T47D (cell line): ENCODE data around the gene NDUFS2.

Source experiments
- DNase-seq, 2 experiments: peaks; one replicate each; pipeline versions ENCODE4 v3.0.0 to v3.0.0-alpha.2; 2011 to 2012; ENCODE audit warnings: low read depth in 1 of 2, low spot score in 1 of 2
- JUND ChIP-seq: IDR thresholded peaks from 2 replicates; pipeline ENCODE4 v1.6.1; 2012; ENCODE audit warnings: low read depth
- in situ Hi-C: cut with HindIII; loops from 2 replicates; pipeline ENCODE4 v1.10.0; 2016; ENCODE audit warnings: low sequenced_read_pairs, low pct_unique_long_range_greater_than_20kb

NDUFS2 gene

DNA sequence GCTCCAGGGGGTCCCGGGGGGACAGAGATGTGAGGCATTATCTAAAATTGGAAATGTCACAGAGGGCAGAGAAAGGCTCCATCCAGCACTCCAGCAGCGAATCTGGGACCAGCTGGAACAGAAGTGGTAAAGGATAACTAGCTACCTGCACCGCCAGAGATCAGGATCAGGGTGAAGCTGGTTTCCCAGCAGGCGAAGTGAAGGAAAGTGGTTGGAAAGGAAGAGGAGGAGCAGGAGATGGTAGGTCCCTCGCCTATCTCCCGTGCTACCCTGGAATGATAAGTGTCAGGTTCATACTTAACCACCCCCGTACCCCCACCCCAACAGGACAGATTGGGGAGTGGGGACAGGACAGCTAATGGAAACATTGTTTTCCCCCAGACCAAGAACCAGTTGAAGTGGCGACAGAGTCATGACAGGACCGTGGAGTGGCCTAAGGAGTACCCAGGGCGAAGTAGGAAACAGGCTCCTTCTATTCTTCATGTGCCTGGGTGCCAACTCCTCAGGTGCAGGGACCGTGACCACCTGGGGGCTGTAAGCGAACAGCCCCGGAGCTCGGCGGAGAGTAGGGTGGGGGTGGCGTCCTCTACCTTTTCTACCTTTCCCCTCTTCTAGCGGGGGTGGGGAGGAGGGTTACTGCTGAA is 25.6 kb upstream of the NDUFS2 start:
- TF ChIP-seq JUND = no peak
- in situ Hi-C loops = no loop called here
- DNase-seq = no peak

DNA sequence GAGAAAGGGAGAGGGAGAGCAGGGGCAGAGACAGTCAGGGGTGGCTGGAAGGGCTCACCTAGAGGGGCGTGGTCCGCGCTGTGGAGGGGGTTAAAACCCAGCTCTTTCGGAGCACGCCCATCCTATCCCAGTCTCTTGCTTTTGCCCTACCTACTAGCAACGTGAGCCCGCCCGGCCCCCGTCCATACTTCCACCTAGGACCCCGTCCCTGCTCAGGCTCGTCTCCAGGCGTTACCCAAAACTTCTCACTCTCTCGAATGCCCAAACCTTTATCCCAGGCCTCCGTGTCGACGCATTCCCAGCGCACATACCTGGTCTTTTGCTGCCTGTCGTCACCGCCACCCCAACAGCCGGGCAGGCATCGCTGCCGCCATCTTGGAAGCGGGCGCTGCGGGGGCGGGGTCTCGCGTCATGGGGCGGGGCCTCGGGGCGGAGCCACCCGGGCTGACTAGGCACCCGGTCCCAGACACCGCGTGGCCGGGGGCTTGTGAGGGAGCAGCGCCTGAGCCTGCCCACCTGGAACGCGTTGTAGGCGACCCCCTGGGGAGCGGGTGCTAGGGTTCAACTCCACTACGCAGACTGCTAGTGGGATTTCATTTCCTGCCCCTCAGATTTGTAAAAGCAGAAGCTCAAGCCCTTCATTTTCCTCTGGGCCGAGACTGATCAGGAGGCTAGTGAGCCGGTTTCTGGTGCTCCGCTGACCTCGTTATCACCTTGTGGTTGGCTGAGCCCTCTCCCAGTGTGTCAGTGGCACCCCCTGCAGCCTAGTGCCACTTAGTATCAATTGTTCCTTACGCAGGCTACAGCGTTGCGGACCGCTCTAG is 24.8 kb upstream of the NDUFS2 start, which contains the start of gene B4GALT3:
Gene B4GALT3 (minus strand): TSS at position 396 of the 824 bp plus-strand sequence. CDS start 1,447 bp downstream, outside the sequence.
- in situ Hi-C loops = no loop called here

DNA sequence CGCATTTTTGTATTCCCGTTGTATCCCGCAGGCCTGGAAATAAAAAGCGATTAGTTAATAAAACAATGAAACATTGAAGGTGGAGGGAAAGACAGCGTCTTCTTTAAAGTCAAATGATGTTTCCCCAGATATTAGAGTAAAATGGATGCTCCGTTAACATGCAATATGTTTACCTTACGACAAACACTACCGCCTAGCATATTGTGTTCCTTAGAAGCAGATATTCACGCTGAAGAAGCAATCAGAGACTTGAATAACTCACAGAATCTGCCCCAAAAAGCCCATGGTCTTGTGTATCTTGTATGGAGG is 24.3 kb upstream of the NDUFS2 start:
- DNase-seq = no peak
- in situ Hi-C loops = no loop called here
- no peak for TF ChIP-seq JUND

More for the DNA sequence above, 24.8 kb upstream of the NDUFS2 start, which contains the start of gene B4GALT3:
- no peak for TF ChIP-seq JUND
- peak; percentile 83 to 90 for DNase-seq

DNA sequence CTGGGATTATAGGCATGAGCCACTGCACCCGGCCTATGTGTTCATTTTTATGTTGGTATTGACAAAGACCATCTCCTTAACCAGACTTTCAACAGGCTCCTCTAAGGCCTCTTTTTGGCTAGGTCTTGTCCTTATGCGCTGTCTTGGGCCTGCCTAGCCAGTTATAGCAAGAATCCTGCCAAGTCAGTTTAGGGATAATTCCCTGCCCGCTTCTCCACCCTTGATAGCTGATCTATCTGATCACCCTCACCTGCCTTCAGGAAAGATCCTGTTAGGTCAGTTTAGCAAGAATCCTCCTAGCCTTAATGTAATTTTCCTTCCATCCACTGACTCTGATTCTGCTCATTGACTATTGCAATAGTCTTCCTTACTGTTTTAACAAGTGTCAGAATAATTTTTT is 22.5 kb upstream of the NDUFS2 start:
- no peak for TF ChIP-seq JUND
- in situ Hi-C loops = no loop called here
- DNase-seq = peak in 1 of 2 experiments; percentile 72

DNA sequence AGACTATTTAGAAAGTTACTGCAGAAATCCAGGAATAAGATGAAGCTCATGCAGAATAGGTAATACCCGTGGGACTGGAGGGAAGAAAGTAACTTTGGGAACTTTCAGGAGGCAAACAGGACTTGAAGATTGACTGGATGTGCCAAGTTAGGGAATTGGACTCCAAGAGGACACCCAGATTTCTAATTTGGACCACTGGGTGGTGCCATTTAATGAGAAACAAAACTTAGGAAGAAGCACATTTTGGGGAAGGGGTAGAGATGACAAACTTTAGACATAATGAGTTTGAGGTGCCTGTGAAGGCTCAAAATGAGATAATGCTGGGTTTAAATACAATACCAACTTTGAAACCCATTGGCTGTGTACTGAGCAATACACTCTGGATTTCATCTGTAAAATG is 21.5 kb upstream of the NDUFS2 start:
- peak in 1 of 2 experiments; percentile 56 for DNase-seq
- TF ChIP-seq JUND = no peak
- in situ Hi-C loops = no loop called here

DNA sequence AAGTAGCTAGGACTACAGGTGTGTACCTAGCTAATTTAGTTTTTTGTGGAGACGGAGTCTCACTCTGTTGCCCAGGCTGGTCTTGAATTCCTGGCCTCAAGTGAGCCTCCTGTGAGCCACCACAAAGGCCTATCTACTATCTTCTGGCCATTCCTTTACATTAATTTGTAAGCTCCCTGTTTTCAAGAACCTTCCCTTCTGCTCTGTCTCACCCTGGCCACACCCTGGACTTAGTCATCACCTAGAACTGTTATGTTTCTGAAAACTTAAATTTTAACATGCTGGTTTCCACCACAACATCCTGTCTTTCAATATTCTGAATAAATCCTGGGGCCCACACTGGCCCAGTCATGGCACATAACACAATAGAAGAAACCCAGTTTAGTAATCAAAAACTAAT is 20.0 kb upstream of the NDUFS2 start:
- no peak for TF ChIP-seq JUND
- DNase-seq = no peak
- in situ Hi-C loops = no loop called here

DNA sequence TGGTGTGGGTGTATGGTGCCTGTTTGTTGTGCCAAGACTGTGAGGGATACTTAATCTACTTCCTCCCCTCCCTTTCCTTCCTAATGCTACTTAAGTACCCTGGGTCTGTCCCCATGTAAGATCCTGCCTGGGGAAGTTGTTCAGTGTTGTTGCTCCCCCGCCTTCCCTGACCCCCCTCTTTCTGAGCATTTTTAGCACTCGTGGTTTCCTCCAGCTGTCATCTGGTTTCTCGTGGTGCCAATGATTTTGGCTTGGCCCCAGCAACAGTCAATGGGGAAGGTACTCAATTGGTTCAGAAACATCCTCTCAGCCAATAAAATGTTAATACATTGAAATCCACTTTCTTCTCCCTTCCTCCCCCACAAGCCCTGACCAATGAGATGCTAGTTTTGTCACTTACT is 16.9 kb upstream of the NDUFS2 start:
- no peak for TF ChIP-seq JUND
- in situ Hi-C loops = no loop called here
- peak in 1 of 2 experiments; percentile 63 for DNase-seq

DNA sequence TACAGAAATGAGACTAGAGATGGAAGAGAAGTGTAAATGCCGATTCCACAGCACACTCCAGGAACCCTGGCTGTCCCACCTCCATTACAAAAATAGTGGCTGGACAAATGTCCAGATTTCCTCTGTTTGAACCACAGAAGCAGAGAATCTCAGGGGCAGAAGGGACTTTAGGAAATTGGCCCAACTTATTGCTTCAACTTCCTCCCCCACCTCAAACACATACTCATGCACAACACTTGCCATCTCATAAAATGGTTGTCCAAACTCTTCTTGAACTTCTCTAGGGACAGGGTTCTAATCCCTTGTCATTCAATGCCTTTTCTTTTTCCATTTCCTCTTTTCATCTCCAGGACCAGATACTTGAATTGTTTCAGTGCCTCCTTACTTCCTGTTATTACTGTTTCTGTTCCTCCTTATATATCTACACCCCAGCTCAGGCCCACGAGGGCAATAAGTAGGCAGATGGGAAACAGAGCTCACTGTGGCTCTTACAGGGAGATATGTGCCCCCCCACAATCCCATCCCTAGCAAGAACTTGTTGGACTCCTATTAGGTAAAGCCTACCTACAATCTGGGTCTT is 16.3 kb upstream of the NDUFS2 start:
- DNase-seq = no peak

DNA sequence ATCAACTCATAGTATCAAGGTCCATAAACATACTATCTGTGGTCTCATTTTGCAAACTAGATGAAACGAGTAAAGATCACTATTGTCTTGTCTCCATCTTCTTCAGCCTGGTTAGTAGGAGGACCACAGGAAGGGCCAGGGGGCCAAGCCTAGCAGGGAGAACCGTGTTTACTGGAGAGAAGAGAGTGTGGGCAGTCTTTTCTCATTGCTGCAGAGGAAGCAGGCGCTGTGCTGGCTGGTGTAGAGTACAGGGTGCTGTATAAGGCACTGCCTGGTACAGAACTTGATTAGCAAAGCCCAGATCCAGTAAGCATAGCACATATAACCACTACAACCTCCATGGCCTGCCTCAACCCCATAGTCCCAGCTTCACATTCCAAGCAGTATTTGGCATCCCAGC is 14.9 kb upstream of the NDUFS2 start:
- in situ Hi-C loops = no loop called here
- no peak for TF ChIP-seq JUND
- no peak for DNase-seq

More for the DNA sequence above, 16.3 kb upstream of the NDUFS2 start:
- TF ChIP-seq JUND = no peak
- in situ Hi-C loops = no loop called here

DNA sequence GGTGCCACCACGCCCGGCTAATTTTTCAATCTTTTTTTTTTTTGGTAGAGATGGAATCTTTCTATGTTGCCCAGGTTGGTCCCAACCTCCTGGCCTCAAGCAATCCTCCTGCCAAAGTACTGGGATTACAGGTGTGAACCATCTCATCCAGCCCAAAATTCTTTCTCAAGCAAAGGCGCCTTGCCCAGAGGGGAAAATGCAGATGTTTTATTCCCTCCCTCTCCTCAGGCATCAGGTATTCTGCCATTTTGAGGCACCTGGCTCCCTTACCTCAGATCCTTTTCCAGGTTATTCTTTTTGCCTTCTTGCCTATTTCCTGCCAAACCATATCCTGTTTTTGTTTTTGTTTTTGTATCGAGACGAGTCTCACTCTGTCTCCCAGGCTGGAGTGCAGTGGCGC is 13.8 kb upstream of the NDUFS2 start:
- TF ChIP-seq JUND = no peak
- DNase-seq = no peak
- in situ Hi-C loops = no loop called here

DNA sequence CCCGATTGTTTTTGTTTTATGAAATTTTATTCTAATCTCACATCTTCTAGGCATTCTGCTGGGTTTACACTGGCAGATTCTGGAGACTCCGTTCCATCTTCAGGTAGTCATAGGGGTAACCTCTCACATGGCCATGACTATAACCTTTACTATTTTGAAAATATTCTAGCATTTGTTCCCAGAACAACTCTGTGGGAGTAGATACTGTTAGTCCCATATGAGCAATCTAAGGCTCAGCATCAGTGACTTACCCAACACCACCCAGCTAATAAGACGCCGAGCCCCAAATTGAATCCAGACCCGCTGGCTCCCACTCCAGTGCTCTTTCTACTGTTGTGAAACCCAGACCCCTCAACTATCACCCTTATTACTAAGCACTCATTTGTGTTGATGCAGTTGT is 13.1 kb upstream of the NDUFS2 start:
- in situ Hi-C loops = no loop called here
- no peak for DNase-seq
- no peak for TF ChIP-seq JUND

DNA sequence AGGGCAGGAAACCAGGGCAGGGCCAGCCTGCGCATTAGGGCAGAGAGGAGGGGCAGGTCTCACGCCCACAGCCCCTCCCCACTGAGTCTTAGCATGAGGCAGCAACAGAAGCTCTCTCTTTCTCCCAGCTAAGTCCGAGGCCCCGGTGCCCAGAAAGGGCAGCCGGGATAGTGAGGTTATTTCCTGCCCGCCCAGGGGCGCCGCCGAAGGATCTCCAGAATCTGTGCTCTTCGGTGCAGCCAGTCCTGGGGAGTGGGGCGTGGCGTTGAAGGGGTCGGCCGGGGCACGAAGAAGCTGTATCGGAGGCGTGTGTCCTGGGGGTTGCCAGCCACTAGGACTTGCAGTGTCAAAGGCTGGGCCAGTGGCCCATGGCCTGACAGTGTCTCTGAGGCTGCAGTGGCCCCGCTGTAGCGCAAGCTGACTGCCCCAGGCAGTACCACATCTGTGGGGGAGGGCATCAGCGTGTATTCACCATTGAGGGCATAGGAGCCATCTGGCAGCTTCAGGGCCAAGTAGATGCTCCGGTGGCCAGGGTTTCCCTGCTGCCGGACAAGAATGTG is 11.1 kb upstream of the NDUFS2 start:
- no peak for DNase-seq
- no peak for TF ChIP-seq JUND
- in situ Hi-C loops = no loop called here

DNA sequence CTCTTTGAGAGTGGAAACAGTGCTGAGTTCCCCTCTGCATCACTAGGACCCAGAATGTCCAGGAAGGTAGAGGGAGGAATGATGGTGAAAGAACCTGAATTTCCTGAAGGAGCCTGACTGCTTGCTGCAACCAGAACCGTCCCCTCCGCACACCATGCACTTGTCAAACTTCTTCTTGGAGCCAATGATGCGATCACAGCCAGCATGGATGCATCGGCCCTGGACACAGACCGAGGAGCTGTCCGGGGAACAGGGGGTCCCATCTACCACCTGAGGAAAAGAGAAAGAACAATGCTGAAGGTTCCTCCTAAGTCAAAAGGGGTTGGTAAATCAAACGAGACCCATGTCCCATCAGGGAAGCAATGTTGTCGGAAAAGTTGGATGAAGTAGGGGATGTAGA is 10.2 kb upstream of the NDUFS2 start:
- TF ChIP-seq JUND = no peak
- in situ Hi-C loops = no loop called here
- peak; percentile 41 to 45 for DNase-seq
